Osteocyte (in vitro differentiated cells): ENCODE data around the gene CUL4A. TPM values are rescaled to one million over a fixed set of nuclear protein-coding genes. Genes with fewer than 3 reads are reported as not detected.

Experiments
- DNase-seq: peaks from one replicate; pipeline ENCODE4 v3.0.0; 2021; ENCODE audit warnings: mixed read lengths; ENCODE audit not compliant: unreplicated experiment; ENCODE audit errors: extremely low spot score
- H3K27ac Mint-ChIP-seq: one replicate; pipeline ENCODE4 v1.8.0; 2021; ENCODE audit warnings: mild to moderate bottlenecking, mixed read lengths; ENCODE audit not compliant: unreplicated experiment
- H3K27me3 Mint-ChIP-seq: one replicate; pipeline ENCODE4 v1.8.0; 2021; ENCODE audit warnings: mixed read lengths; ENCODE audit not compliant: unreplicated experiment
- H3K36me3 Mint-ChIP-seq: one replicate; pipeline ENCODE4 v1.8.0; 2021; ENCODE audit warnings: mixed read lengths; ENCODE audit not compliant: unreplicated experiment
- H3K4me1 Mint-ChIP-seq: one replicate; pipeline ENCODE4 v1.8.0; 2021; ENCODE audit warnings: mixed read lengths; ENCODE audit not compliant: unreplicated experiment
- H3K4me3 Mint-ChIP-seq: one replicate; pipeline ENCODE4 v1.8.0; 2021; ENCODE audit warnings: mild to moderate bottlenecking, moderate library complexity, mixed read lengths; ENCODE audit not compliant: unreplicated experiment
- H3K9me3 Mint-ChIP-seq: one replicate; pipeline ENCODE4 v1.8.0; 2021; ENCODE audit warnings: mixed read lengths; ENCODE audit not compliant: unreplicated experiment
- total RNA-seq: library from RNA; stranded (reverse); gene quantifications from 2 replicates; pipeline ENCODE4 v1.2.1, GENCODE V29; 2021
- TF ChIP-seq, protein P1 (sequence below): fragments of 200-600 bp; sonication (generic); IDR thresholded peaks from 2 replicates; pipeline ENCODE4 v1.5.0; 2021; ENCODE audit warnings: antibody characterized with exemption, mild to moderate bottlenecking, moderate library complexity

CUL4A gene
- total RNA-seq, 1 donor from 2014 or later, result 76.7 TPM

GRCh38 chr13:113201815-113202214, 7.6 kb upstream of the CUL4A start:
- H3K27ac Mint-ChIP-seq, result no peak overlapping the region
- H3K4me1 Mint-ChIP-seq, result peaks cover 33% of the 10 kb centered on the region
- H3K9me3 Mint-ChIP-seq, result no peaks in the 10 kb centered on the region
- H3K4me3 Mint-ChIP-seq, result no peak overlapping the region
- peaks cover 20% of the 10 kb centered on the region for H3K36me3 Mint-ChIP-seq
- TF ChIP-seq, protein P1, sequence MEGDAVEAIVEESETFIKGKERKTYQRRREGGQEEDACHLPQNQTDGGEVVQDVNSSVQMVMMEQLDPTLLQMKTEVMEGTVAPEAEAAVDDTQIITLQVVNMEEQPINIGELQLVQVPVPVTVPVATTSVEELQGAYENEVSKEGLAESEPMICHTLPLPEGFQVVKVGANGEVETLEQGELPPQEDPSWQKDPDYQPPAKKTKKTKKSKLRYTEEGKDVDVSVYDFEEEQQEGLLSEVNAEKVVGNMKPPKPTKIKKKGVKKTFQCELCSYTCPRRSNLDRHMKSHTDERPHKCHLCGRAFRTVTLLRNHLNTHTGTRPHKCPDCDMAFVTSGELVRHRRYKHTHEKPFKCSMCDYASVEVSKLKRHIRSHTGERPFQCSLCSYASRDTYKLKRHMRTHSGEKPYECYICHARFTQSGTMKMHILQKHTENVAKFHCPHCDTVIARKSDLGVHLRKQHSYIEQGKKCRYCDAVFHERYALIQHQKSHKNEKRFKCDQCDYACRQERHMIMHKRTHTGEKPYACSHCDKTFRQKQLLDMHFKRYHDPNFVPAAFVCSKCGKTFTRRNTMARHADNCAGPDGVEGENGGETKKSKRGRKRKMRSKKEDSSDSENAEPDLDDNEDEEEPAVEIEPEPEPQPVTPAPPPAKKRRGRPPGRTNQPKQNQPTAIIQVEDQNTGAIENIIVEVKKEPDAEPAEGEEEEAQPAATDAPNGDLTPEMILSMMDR, result no peak
- no peak for DNase-seq
- no peaks in the 10 kb centered on the region for H3K27me3 Mint-ChIP-seq

DNA sequence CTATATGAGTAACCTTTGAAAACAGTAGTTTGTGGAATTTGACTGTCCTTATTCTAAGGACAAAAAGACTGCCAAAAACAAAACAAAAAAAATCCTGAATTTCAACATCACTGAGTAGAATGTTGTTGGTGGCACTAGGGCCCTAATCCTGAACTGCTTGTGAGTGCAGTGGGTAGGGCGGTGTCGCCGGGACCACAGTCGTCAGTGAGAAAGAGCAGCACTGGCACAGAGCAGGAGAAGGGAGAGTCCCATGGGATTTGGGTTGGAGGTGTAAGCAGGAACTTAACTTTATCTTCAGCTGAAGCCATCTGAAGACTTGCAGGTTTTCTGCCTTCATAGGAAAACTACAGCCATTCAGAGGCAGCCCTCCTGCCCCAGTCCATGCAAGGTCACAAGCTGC, 6.5 kb upstream of the CUL4A start:
- Mint-ChIP-seq H3K36me3 (peaks cover 12% of the 10 kb centered on the region), H3K9me3 (no peaks in the 10 kb centered on the region), H3K4me3 (no peak overlapping the region), H3K27ac (peak overlapping the region; percentile 3), H3K27me3 (no peaks in the 10 kb centered on the region), H3K4me1 (peaks cover 43% of the 10 kb centered on the region)
- DNase-seq, result no peak
- TF ChIP-seq, protein P1, result no peak

DNA sequence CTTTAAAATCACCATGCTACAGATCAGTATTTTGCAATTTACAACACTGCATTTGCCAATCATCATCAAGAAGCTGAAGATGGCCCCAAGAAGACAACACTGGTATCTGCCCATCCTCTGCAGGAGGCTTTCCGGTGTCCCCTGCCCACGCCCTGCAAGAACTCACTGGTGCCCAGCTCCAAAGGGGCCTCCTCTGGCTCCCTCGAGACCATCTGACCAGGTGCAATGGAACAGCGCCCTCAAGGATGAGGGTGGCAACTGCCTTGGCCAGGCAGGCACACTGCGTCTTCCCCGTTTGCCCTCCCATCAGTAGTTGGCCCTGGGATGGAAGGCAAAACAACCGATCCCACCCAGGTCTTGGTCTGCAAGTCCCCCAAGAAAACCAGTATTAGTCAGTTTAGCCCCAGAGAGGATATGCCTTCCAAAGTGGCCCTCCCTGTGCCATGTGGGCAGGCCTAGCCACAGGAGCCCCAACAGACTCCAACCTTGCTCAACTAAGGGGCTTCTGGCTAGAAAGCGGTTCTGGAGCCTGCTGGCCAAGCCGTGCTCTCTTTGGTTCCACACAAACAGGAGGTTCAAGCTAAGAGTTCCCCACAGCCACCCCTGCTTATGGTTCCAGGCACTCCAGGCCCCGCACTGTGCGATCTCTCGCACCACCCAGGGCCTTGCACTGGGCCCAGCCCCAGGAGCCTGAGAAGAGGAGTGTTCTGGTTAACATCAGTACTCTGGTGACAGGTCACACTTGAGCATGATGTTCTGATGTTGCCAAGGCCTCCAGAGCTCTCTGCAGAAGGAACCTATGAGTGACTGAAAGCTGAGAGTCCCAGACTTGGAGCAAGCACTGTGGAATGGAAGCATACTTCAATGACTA, 5.7 kb upstream of the CUL4A start:
- peak; percentile 82 for DNase-seq
- TF ChIP-seq, protein P1, result no peak
- H3K36me3 Mint-ChIP-seq, result peaks cover 10% of the 10 kb centered on the region
- H3K27me3 Mint-ChIP-seq, result no peaks in the 10 kb centered on the region
- no peak overlapping the region for H3K27ac Mint-ChIP-seq
- no peaks in the 10 kb centered on the region for H3K9me3 Mint-ChIP-seq
- H3K4me3 Mint-ChIP-seq, result no peak overlapping the region
- peaks cover 42% of the 10 kb centered on the region for H3K4me1 Mint-ChIP-seq

- H3K27me3 Mint-ChIP-seq, result no peaks in the 10 kb centered on the region
- DNase-seq, result no peak
- peaks cover 36% of the 10 kb centered on the region for H3K4me1 Mint-ChIP-seq
- TF ChIP-seq, protein P1, result no peak
- H3K4me3 Mint-ChIP-seq, result no peak overlapping the region
- H3K27ac Mint-ChIP-seq, result no peak overlapping the region
- peaks cover 5% of the 10 kb centered on the region for H3K36me3 Mint-ChIP-seq
- no peaks in the 10 kb centered on the region for H3K9me3 Mint-ChIP-seq
Observed at GRCh38 chr13:113204378-113204734, 5.1 kb upstream of the CUL4A start.

DNA sequence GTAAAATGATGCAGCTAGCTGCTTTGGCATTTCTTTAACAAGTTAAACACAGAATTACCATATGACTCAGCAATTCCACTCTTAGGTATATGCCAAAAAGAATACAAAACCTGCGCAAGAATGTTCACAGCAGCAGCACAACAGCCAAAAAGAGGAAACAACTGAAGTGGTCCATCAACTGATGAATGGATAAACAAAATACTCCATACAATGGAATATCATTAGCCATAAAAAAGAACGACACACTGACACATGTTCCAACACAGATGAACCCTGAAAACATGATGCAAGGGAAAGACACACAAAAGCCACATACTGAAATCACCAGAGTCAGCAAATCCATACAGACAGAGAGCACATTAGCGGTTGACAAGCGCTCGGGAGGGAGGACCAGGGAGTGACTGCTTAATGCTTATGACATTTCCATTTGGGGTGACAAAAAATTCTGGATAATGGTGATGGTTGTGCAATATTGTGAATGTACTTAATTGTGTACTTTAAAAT, 3.9 kb upstream of the CUL4A start:
- Mint-ChIP-seq H3K4me3 (no peak overlapping the region), H3K4me1 (peaks cover 38% of the 10 kb centered on the region)

More for the DNA sequence above, 3.9 kb upstream of the CUL4A start:
- Mint-ChIP-seq H3K27ac (peak overlapping the region; percentile 49), H3K36me3 (peaks cover 5% of the 10 kb centered on the region), H3K9me3 (no peaks in the 10 kb centered on the region), H3K27me3 (no peaks in the 10 kb centered on the region)
- TF ChIP-seq, protein P1, result no peak
- peak; percentile 10 for DNase-seq
